ENCODE data around the gene RBM17. TPM values are rescaled to one million over a fixed set of nuclear protein-coding genes. Genes with fewer than 3 reads are reported as not detected.

RBM17 gene
- total RNA-seq, 1 donor from 2014 or later = 90.8 TPM

DNA sequence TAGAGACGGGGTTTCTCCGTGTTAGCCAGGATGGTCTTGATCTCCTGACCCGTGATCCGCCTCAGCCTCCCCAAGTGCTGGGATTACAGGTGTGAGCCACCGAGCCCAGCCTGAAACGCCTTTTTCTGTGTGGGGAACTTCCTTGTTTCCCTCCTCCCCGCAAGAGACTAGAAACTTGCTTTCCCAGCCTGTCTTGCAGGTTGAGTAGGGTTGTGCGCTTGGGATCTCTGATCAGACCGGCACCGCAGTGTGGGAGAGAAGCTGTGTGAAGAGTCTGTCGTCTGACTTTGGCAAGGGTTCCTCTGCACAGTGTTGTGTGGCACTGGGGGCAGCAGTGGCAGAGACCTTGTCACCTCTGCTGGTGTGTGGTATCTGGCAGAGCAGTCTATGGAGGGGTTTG, 28.9 kb downstream of the RBM17 start:
- intact Hi-C loops (cut with DNase I) = no loop called here
- no peak overlapping the region for H3K4me3 ChIP-seq
- ATAC-seq = peak in 1 of 2 donors; percentile 30
- no peaks in the 10 kb centered on the region for H3K27me3 ChIP-seq (ENCODE audit: low read depth)
- no peak overlapping the region for H3K27ac ChIP-seq
- H3K9me3 ChIP-seq = no peaks in the 10 kb centered on the region
- peaks cover 8% of the 10 kb centered on the region for H3K4me1 ChIP-seq
- peaks cover 44% of the 10 kb centered on the region for H3K36me3 ChIP-seq
- TF ChIP-seq, protein P1, sequence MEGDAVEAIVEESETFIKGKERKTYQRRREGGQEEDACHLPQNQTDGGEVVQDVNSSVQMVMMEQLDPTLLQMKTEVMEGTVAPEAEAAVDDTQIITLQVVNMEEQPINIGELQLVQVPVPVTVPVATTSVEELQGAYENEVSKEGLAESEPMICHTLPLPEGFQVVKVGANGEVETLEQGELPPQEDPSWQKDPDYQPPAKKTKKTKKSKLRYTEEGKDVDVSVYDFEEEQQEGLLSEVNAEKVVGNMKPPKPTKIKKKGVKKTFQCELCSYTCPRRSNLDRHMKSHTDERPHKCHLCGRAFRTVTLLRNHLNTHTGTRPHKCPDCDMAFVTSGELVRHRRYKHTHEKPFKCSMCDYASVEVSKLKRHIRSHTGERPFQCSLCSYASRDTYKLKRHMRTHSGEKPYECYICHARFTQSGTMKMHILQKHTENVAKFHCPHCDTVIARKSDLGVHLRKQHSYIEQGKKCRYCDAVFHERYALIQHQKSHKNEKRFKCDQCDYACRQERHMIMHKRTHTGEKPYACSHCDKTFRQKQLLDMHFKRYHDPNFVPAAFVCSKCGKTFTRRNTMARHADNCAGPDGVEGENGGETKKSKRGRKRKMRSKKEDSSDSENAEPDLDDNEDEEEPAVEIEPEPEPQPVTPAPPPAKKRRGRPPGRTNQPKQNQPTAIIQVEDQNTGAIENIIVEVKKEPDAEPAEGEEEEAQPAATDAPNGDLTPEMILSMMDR (IDR thresholded peaks at IDR 0.05) = no peak
- DNase-seq = no peak

DNA sequence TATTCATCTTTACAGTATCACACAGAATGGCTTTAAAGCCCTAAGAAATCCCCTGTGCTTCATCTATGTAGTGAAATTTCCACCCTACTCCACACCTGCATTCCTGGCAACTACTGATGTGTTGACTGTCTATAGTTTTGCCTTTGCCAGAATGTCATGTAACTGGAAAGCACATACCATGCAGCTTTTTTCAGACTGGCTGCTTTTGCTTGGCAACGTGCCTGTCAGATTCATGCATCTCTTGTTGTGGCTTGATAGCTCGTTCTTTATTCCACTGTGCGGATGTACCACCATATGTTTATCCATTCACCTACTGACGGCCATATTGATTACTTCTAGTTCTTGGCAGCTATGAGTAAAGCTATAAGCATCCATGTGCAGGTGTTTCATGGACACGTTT, 30.6 kb downstream of the RBM17 start:
- H3K4me1 ChIP-seq = peaks cover 6% of the 10 kb centered on the region
- TF ChIP-seq, protein P1 (IDR thresholded peaks at IDR 0.05) = no peak
- intact Hi-C loops (cut with DNase I) = no loop called here
- DNase-seq (no peak), ATAC-seq (no peak)
- no peak overlapping the region for H3K27ac ChIP-seq
- H3K27me3 ChIP-seq (ENCODE audit: low read depth) = no peaks in the 10 kb centered on the region
- no peak overlapping the region for H3K4me3 ChIP-seq
- no peaks in the 10 kb centered on the region for H3K9me3 ChIP-seq
- H3K36me3 ChIP-seq = peaks cover 27% of the 10 kb centered on the region

DNA sequence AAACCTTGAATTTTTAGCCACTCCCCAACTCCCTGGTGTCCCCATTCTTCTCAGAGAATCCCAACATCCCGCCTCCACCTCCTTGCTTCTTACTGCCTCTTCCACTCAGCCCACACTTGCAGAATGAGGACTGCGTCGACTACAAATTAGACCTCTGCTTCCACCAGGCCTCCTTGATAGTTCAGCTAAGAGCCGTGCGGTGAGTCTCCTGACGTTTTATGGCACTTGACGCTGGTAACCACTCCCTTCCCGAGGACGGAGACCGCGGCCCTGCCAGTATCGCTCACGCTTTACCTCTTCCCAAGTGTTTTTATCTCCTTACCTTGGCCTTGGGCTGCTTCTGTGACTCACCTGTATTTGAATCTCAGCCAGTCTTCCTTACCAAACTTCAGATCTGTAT, 31.1 kb downstream of the RBM17 start:
- Histone ChIP-seq H3K27me3 (ENCODE audit: low read depth) (no peaks in the 10 kb centered on the region), H3K9me3 (no peaks in the 10 kb centered on the region), H3K4me1 (peaks cover 7% of the 10 kb centered on the region), H3K4me3 (no peak overlapping the region), H3K36me3 (peaks cover 22% of the 10 kb centered on the region), H3K27ac (no peak overlapping the region)
- intact Hi-C loops (cut with DNase I) = no loop called here
- TF ChIP-seq, protein P1 (IDR thresholded peaks at IDR 0.05) = no peak
- no peak for DNase-seq
- ATAC-seq = peak in 1 of 2 donors; percentile 68

DNA sequence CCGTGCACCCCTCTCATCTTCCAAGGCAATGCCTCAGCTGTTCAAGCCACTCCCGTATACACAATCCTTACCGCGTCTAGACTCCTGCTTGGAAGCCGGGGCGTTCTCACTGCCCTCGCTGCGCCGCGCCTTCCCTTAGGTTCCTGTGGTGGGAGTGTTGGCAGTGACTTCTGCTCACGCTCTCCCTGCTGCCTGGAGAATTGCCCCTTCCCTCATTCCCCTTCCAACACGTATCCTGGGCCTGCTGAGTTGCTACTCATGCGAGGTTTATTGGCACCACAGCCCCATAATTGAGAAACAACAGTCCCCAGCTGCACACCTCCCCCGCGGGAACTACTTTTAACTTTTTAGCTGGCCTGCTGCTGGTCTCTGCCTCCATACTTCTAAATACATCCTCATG, 31.9 kb downstream of the RBM17 start:
- no peak for DNase-seq
- intact Hi-C loops (cut with DNase I) = no loop called here
- H3K4me3 ChIP-seq = no peak overlapping the region
- no peaks in the 10 kb centered on the region for H3K27me3 ChIP-seq (ENCODE audit: low read depth)
- ATAC-seq = no peak
- no peaks in the 10 kb centered on the region for H3K9me3 ChIP-seq
- H3K27ac ChIP-seq = no peak overlapping the region
- peaks cover 14% of the 10 kb centered on the region for H3K4me1 ChIP-seq
- peaks cover 15% of the 10 kb centered on the region for H3K36me3 ChIP-seq
- TF ChIP-seq, protein P1 (IDR thresholded peaks at IDR 0.05) = no peak

DNA sequence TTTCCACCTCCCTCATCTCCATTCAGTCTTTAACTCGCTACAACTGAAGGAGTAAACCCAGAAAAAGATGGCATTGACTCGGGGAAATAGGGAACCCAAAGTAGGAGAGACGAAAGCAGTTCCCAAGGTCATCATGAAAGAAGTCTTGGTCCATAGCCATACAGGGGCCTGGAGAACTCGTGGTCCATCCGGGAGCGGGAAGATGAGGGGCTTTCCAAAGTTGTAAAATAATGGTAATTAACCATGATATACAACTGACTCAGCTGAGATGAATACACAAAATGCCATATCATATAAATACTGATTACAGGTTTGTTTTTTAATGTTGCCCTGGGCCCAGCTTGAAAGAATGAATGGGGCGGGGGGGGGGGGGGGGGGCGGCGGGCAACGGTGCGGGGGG, 32.3 kb downstream of the RBM17 start:
- no peak overlapping the region for H3K27ac ChIP-seq
- DNase-seq = no peak
- TF ChIP-seq, protein P1 (IDR thresholded peaks at IDR 0.05) = no peak

DNA sequence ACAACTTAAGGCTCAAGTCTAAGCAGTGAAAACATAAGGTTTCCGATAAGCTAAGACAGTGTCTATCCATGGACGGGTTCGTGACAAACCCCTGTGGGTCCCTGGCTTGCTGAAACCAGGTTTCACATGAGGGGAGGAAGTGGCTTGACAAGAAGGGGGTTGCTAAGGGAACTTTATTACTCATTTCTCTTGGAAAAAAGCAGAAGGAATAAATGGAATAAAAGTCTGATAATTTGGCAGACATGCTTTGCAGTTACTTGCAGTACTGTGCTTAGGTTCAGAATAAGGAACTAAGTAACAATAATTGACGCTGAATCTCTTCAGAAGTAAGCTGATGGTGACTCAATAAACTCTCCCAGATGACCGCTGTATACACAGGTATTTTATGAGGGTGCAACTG, 34.7 kb downstream of the RBM17 start:
- H3K4me1 ChIP-seq = peaks cover 20% of the 10 kb centered on the region
- H3K27me3 ChIP-seq (ENCODE audit: low read depth) = no peaks in the 10 kb centered on the region
- H3K4me3 ChIP-seq = no peak overlapping the region
- no peaks in the 10 kb centered on the region for H3K9me3 ChIP-seq
- TF ChIP-seq, protein P1 (IDR thresholded peaks at IDR 0.05) = no peak
- DNase-seq = no peak
- H3K36me3 ChIP-seq = no peaks in the 10 kb centered on the region
- no peak overlapping the region for H3K27ac ChIP-seq
- ATAC-seq = peak; percentile 35 to 44
- intact Hi-C loops (cut with DNase I) = no loop called here

More for the DNA sequence above, 32.3 kb downstream of the RBM17 start:
- H3K4me3 ChIP-seq = no peak overlapping the region
- no peaks in the 10 kb centered on the region for H3K27me3 ChIP-seq (ENCODE audit: low read depth)
- H3K9me3 ChIP-seq = no peaks in the 10 kb centered on the region
- intact Hi-C loops (cut with DNase I) = no loop called here
- ATAC-seq = no peak
- H3K4me1 ChIP-seq = peaks cover 14% of the 10 kb centered on the region
- peaks cover 11% of the 10 kb centered on the region for H3K36me3 ChIP-seq
